GM12878 (cell line): Measurements from ENCODE around the gene CD2AP. TPM values are rescaled to one million over a fixed set of nuclear protein-coding genes. Genes with fewer than 3 reads are reported as not detected.

Source experiments
- ATAC-seq: fragments of 200-7000 bp; cut with Tn5 transposase; 3 replicates; pipeline ENCODE4 v1.9.1; 2020; ENCODE audit warnings: mild to moderate bottlenecking, moderate library complexity
- BruUV-seq: library from RNA; stranded (reverse); fragments of 400-500 nt; replicated peaks from 2 replicates; lab custom pipeline; 2021; lab: Mats Ljungman, UMichigan
- CTCF ChIA-PET: fragments of 300-600 bp; sonication (Branson Sonifier 250); formaldehyde crosslinking; extraction: SDS; loops from one replicate; lab custom pipeline; 2021; ENCODE audit warnings: inconsistent platforms; lab: Yijun Ruan, JAX
- POLR2A ChIA-PET: fragments of 350-600 bp; formaldehyde crosslinking; extraction: SDS; loops from one replicate; lab custom pipeline; 2021; ENCODE audit warnings: inconsistent platforms; lab: Charles Lee
- RAD21 ChIA-PET: fragments of 300-600 bp; sonication (Branson Sonifier 250); formaldehyde crosslinking; loops from one replicate; lab custom pipeline; 2023; ENCODE audit warnings: antibody characterized with exemption; ENCODE audit not compliant: unreplicated experiment; lab: Charles Lee
- SMC1A ChIA-PET: fragments of 300-600 bp; sonication (Branson Sonifier 250); formaldehyde crosslinking; loops from one replicate; lab custom pipeline; 2023; ENCODE audit not compliant: unreplicated experiment, uncharacterized antibody; lab: Charles Lee
- DNase-seq: peaks from one replicate; pipeline ENCODE4 v3.0.0-alpha.2; 2011; ENCODE audit warnings: low read depth, low spot score
- FAIRE-seq: peaks from 3 replicates; lab custom pipeline; 2011; peaks lifted over from hg19 to GRCh38; lab: Jason Lieb, UNC
- H2AFZ ChIP-seq: 2 replicates; pipeline ENCODE4 v1.6.0; 2011; ENCODE audit warnings: low read depth, low read length, control low read depth; ENCODE audit not compliant: control insufficient read depth
- H3K27ac ChIP-seq: 2 replicates; pipeline ENCODE4 v1.5.1; 2011; ENCODE audit warnings: control low read depth; ENCODE audit not compliant: control insufficient read depth, insufficient read depth
- H3K27me3 ChIP-seq, 2 experiments: replicated peaks in 1 of 2; 2 replicates each; pipeline versions ENCODE4 v1.6.0 to v1.6.1; 2011; ENCODE audit warnings: low read length in 1 of 2; ENCODE audit not compliant: control insufficient read depth in 2 of 2, insufficient read depth in 2 of 2
- H3K36me3 ChIP-seq, 2 experiments: 2 replicates each; pipeline ENCODE4 v1.5.1; 2011; ENCODE audit warnings: low read length in 1 of 2; ENCODE audit not compliant: control insufficient read depth in 2 of 2, insufficient read depth in 2 of 2
- H3K4me1 ChIP-seq: 2 replicates; pipeline ENCODE4 v1.6.1; 2011; ENCODE audit warnings: mild to moderate bottlenecking, low read length, moderate library complexity, mixed read lengths; ENCODE audit not compliant: control insufficient read depth, insufficient read depth
- H3K4me2 ChIP-seq: 2 replicates; pipeline ENCODE4 v1.6.0; 2011; ENCODE audit warnings: control low read depth; ENCODE audit not compliant: control insufficient read depth, insufficient read depth
- H3K4me3 ChIP-seq: fragments of 200-600 bp; sonication (generic); 2 replicates; pipeline ENCODE4 v1.5.1; 2016
- H3K79me2 ChIP-seq: 2 replicates; pipeline ENCODE4 v1.6.0; 2011; ENCODE audit warnings: low read length; ENCODE audit not compliant: control insufficient read depth, insufficient read depth
- H3K9ac ChIP-seq: 2 replicates; pipeline ENCODE4 v1.8.0; 2011; ENCODE audit warnings: low read length, control low read depth, mixed read lengths; ENCODE audit not compliant: control insufficient read depth, insufficient read depth
- H3K9me3 ChIP-seq: replicated peaks from 3 replicates; pipeline ENCODE4 v1.5.1; 2011; ENCODE audit warnings: mild to moderate bottlenecking, low read length; ENCODE audit not compliant: control insufficient read depth, insufficient read depth
- H4K20me1 ChIP-seq: 2 replicates; pipeline ENCODE4 v1.6.0; 2011; ENCODE audit not compliant: control insufficient read depth, insufficient read depth
- ATF2 ChIP-seq: IDR thresholded peaks from 2 replicates; pipeline ENCODE4 v1.6.1; 2012; ENCODE audit warnings: low read length, inconsistent platforms
- BCL11A ChIP-seq: IDR thresholded peaks from 2 replicates; pipeline ENCODE4 v1.6.1; 2011; ENCODE audit warnings: low read depth, low read length
- CEBPZ ChIP-seq: fragments of 150-350 bp; IDR thresholded peaks from 2 replicates; pipeline ENCODE4 v1.6.1; 2016; ENCODE audit warnings: low read depth, low read length
- JUNB ChIP-seq: IDR thresholded peaks from 2 replicates; pipeline ENCODE4 v1.6.1; 2016; ENCODE audit warnings: antibody characterized with exemption, mild to moderate bottlenecking
- MEF2B ChIP-seq: fragments of 450-650 bp; IDR thresholded peaks from 2 replicates; pipeline ENCODE4 v1.6.1; 2018; ENCODE audit warnings: mild to moderate bottlenecking, moderate library complexity; ENCODE audit not compliant: partially characterized antibody, poor library complexity, severe bottlenecking
- MTA2 ChIP-seq: fragments of 450-650 bp; IDR thresholded peaks from 2 replicates; pipeline ENCODE4 v1.6.1; 2016; ENCODE audit warnings: low read depth, mild to moderate bottlenecking, moderate library complexity
- PKNOX1 ChIP-seq: fragments of 450-650 bp; IDR thresholded peaks from 2 replicates; pipeline ENCODE4 v1.6.1; 2016; ENCODE audit warnings: mild to moderate bottlenecking
- SP1 ChIP-seq: IDR thresholded peaks from one replicate; pipeline ENCODE4 v1.6.1; 2011; ENCODE audit warnings: low read depth, low read length
- STAT1 ChIP-seq: fragments of 450-650 bp; conservative IDR thresholded peaks from 2 replicates; pipeline ENCODE4 v1.6.1; 2014; ENCODE audit warnings: antibody characterized with exemption, mild to moderate bottlenecking
- TAF1 ChIP-seq: IDR thresholded peaks from 2 replicates; pipeline ENCODE4 v1.6.1; 2011; ENCODE audit warnings: mild to moderate bottlenecking, low read depth, low read length, borderline replicate concordance
- TCF3 ChIP-seq: IDR thresholded peaks from 2 replicates; pipeline ENCODE4 v1.6.1; 2012; ENCODE audit warnings: low read depth, mild to moderate bottlenecking, low read length, borderline replicate concordance; ENCODE audit not compliant: insufficient read depth
- WGBS: methylation state at CpG from one replicate; pipeline ENCODE4 v1.1.6; 2016; ENCODE audit warnings: low lambda C conversion rate; ENCODE audit not compliant: insufficient replicate concordance, insufficient coverage; ENCODE audit errors: missing lambda C conversion rate; 5-methylcytosine and 5-hydroxymethylcytosine counted together
- in situ Hi-C: fragments of 300-500 bp; cut with MboI; formaldehyde crosslinking; loops from 9 replicates; pipeline ENCODE4 v1.14.3; 2018; ENCODE audit warnings: mixed read lengths
- intact Hi-C: fragments of 100-400 bp; cut with micrococcal nuclease; formaldehyde crosslinking; loops from one replicate; pipeline ENCODE4 v1.14.2; 2022; ENCODE audit not compliant: unreplicated experiment
- polyA plus RNA-seq, 11 experiments: library from polyadenylated mRNA; depleted of rRNA in 4 of 11; unstranded in 6 of 11; stranded (reverse) in 5 of 11; fragments of >200 nt; fragmentation: Nextera tagmentation in 4 of 11; fragmentation: Illumina TruSeq in 1 of 11; extraction: Ambion mirVana in 4 of 11; extraction: Trizol in 1 of 11; gene quantifications; 1 replicate in 1 of 11; 2 replicates in 10 of 11; pipeline versions ENCODE4 v1.2.1 to v1.2.3, GENCODE V29; 2011 to 2016; ENCODE audit warnings: inconsistent platforms in 2 of 11, missing spikeins in 2 of 11, low read depth in 1 of 11
- total RNA-seq, 4 experiments: library from RNA; depleted of rRNA in 3 of 4; stranded (reverse); fragments of >200 nt in 3 of 4; fragmentation: Illumina TruSeq in 1 of 4; extraction: Trizol in 1 of 4; gene quantifications; 2 replicates each; pipeline versions ENCODE4 v1.2.1 to v1.2.3, GENCODE V29; 2013 to 2021

CD2AP gene
- total and polyA plus RNA-seq, 10 of the 15 experiments (the other 5 are each of a cell fraction or from before 2014, with no cell fraction given) = 5.4 to 46.6 (median 20.9) TPM

GRCh38 chr6:47535316-47536225 lies 58.0 kb downstream of the CD2AP start (continued):
- TF ChIP-seq CEBPZ = no peak

- Histone ChIP-seq H3K79me2 (no peaks in the 10 kb centered on the region; the same call in 1 of the 2 replicates), H3K27me3 (no peaks in the 10 kb centered on the region), H3K9me3 (no peaks in the 10 kb centered on the region; the same call in 2 of the 3 replicates), H3K4me3 (no peak overlapping the region), H3K9ac (no peak overlapping the region), H3K27ac (no peak overlapping the region)
- POLR2A ChIA-PET = no interaction called here
- BruUV-seq = no TSS peak
- RAD21 ChIA-PET = no interaction called here
- FAIRE-seq = peak; percentile 41
- in situ Hi-C loops = no loop called here
- SMC1A ChIA-PET = interaction anchor here (0.9 to 1.1 kb wide), 2 partner anchors 25 to 122 kb away, joined by 3 to 5 read pairs; no protein-coding TSS in a partner anchor
- no peak for TF ChIP-seq TAF1
- TF ChIP-seq TCF3 = no peak
- no peak for TF ChIP-seq BCL11A
- no peak for TF ChIP-seq PKNOX1
- TF ChIP-seq SP1 = no peak
- no peak for TF ChIP-seq STAT1
- TF ChIP-seq MTA2 = no peak
- TF ChIP-seq JUNB = peak; percentile 76
- TF ChIP-seq MEF2B = no peak
- 0 out of 2 replicates have a peak, but pooled peaks have one; percentile 18 for TF ChIP-seq ATF2
- TF ChIP-seq, all 136 proteins: peak for 2
- intact Hi-C loops = no loop called here
- ATAC-seq = peak; percentile 32; the same call in 2 of the 3 replicates
- WGBS = 85% methylated on average over 4 of the region's 4 CpGs
- H3K36me3 ChIP-seq = peaks cover 0 to 14% of the 10 kb centered on the region in 2 experiments; a peak in 3 of 4 replicates
- no peak overlapping the region for H3K4me2 ChIP-seq
- peaks cover 4% of the 10 kb centered on the region; the same call in 1 of the 2 replicates for H3K4me1 ChIP-seq
- DNase-seq = no peak
- CTCF ChIA-PET = interaction anchor here (0.9 to 1.5 kb wide), 2 partner anchors 9 to 40 kb away, joined by 3 to 4 read pairs; no protein-coding TSS in a partner anchor
- no peak overlapping the region for H2AFZ ChIP-seq
- H4K20me1 ChIP-seq = no peaks in the 10 kb centered on the region
These were observed 59.3 kb downstream of the CD2AP start for GRCh38 chr6:47536816-47537401.
